ENCODE measurements around the gene FDXR.

FDXR gene

DNA sequence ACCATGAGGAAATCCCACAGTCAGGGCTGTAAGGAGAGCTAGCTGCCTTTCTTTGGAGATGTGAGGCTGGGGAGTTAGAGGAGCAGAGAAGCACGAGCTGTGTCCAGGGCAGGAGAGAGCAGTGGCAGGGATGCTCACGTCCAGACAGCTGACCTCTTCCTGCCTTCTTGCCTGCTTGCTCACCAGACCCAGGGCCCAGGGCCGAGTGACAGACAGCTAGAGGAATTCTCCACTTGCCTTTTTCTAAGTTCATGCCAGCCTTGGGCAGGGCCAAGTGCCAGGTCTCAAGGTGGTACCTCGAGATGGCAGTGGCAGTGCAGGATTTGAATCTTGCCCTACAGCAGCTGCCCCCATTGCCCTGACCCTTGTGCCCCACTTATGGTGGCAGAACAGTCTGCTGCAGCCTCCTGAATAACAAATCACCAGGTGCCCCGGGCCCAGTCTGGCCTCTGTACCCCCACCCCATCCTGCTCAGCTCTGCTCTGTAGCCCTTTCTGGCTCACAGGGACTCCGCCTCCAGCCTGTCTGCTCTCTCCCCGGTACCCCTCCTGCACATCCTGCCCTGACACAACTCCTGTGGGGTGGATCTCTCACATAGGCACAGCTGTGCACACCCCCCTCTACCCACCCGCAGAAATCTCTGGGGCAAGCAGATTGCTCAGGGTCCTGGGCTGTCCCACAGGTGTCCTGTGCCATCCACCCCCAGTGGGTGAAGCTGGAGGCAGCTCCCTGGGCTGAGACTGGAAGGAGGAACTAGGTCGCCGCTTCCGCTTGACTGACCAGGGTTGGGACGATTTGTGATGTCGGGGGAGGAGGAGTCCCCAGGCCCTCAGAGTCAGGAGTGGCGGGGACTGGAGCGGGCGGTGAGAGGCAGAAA lies 39.1 kb downstream of the FDXR start:
- DNase-seq (ENCODE audit: low spot score): no peak

DNA sequence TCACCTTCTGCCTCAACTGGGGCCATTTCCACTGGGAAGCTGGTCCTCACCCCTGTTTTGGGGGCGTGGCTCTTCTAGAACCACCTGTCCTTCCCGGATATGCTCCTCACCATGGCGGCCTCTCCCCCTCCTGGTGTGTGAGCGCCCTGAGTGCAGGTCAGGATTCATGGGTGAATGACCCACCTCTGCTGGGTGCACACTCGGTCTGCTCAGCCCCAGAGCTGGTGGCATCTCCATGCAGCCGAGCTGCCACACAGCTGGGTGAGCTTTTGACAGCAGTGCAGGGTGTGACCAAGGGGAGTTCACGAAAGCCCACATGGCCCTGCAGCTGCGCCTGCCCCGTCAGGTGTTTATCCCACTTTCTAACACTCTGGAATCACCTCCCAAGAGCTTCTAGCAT lies 40.4 kb downstream of the FDXR start:
- no peak for DNase-seq (ENCODE audit: low spot score)

DNA sequence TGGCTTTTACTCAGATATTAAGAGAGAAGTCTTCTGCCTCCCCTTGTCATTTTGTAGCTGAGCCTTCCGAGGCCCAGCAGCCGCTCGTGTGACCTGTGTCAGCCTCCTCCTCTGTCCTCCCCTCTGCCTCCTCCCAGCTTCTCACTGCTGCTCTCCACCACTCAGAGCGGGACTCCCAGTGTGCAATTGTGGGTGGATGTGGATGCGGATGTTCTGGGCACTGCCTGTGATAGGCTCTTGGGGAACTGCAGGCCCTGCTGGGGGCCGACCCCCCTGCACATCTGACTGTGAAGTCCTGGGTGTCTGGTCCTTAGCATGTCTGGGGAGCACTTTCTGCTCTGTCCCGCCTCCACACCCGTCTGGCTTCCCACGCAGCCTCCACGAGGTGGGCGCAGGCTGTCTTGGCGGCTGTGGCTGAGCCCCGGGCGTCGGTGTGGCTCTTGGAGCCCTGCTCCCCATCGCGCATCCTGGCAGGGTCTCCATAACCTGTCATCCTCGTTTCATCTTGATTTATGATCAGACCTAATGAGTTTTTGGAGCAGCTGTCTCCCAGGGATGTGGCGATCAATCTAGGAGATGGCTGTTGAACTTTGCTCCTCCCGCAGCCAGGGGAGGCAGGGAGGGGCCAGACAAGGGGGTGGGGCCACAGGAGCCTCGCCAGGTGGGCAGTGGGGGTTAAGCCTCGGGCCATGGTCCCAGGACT lies 41.2 kb downstream of the FDXR start:
- DNase-seq (ENCODE audit: low spot score): no peak

DNA sequence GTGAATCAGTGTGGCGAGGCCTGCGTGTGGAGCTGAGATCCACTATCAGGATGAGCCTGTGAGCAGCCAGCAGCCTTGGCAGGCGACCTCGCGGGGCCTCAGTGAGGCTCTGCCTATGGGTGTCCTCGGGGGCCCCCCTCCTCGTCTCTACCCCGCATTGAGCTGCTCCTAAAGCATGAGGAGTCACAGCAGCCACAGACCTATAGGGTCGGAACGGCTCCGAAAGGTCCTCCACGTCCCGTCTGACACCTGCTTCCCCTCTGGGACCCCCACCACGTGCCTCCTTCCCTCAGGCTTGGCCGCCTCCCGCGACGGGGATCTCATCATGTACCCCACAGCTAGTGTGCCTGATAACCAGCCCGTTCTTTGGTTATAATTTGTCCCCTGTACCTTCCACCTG lies 41.9 kb downstream of the FDXR start:
- no peak for DNase-seq (ENCODE audit: low spot score)

DNA sequence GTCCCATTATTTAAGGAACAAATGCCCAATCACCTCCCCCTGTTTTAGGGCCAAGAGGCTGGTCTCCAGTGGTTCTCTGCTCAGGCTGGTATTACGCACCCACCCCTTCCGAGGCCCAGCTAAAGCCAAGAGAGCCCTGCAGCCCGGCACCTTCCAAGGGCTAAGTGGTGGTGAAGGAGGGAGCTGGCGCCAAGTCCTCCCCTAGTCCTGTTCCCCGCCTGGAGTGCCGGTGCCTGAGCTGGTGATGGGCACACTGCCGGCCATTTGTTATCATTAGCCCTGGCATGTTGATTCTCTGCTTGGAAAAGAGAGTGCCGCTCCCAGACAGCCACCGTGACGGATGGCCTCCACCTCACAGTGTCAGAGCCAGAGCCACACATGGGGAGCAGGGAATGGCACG lies 45.0 kb downstream of the FDXR start:
- DNase-seq (ENCODE audit: low spot score): no peak

DNA sequence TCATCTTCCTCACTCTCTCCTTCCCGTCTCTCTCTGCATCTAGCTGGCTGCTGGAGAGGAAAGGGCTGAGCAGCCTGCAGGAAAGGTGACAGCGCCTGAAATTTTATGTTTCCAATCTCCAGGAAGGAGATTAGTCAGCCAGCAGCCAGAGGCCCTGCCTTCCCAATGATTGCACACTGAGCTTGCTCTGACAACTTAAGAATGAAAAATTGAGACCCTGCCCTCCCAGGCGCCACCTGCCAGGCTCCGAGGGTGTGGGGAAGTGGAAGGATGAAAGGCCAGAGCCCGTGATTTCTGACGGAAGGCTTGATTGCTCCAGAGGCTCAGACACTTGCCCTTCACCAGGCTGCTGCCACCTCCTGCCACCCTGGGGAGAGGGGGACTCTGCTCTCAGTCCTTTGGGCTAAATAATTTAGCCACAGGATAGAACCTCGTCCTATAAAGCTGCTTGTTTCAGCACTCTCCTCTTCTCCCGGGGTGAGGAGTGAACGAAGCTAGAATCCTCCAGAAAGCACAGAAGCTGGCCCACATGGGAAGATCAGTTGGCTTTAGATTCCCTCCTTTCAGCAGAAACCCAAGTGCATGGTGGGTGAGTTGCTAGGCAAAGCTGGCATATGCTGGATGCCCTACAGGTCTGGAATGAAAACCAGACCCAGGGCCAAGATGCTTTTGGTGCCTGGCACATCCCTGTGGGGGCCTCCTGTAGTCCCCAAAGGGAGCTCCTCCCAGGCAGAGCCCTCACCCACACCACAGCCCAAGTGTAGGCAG lies 46.7 kb downstream of the FDXR start:
- no peak for DNase-seq (ENCODE audit: low spot score)

DNA sequence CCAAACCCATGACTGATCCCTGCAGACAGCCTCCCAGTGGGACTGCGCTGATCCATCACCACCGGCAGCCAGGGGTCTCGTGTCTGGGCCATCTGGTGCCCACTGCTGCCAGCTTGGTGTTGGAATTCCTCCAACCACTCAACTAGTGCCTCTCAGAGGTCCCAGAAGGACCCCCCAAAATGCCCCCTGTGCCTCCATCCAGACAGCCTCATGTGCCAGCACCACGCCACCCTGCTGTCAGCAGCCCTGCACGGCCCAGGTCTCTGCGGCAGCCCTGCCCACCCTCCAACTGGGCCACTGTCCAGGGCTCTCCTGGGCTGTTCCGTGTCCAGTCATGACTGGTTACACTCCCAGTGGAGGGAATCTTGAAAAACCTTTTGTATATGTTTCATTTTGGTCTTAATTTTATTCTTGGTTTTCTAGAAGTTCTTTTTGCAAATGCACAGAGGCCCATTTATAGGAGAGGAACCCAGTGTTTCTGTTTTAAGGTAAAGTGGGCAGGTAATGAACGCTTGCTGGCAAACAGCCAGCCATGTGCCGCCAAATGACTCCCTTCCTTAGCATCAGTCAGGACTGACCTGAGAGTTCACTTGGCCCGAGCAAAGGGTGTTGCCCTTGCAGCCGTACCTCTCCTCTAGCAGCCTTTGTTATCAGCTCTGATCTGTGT lies 47.7 kb downstream of the FDXR start:
- no peak for DNase-seq (ENCODE audit: low spot score)

DNA sequence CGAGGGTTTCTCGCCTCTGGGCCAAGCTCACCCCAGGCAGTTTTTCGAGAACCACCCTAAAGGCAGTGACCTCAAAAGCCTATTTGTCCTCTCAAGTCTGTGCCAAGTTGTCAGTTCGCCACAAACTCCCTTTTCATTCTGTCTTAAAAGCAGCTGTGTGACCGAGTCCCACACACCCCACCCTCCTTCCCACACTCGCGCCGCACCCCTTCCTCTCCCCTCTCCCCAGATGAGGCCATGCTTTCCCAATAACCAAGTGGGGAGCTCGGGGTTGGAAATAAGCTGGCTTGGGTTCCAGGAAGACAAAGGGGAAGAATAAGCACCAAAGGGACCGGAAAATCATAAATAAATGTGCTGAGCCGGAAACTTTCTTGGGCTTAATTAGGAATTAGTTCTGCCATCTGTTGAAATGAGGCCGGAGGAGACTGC lies 49.8 kb downstream of the FDXR start:
- DNase-seq (ENCODE audit: low spot score): no peak

DNA sequence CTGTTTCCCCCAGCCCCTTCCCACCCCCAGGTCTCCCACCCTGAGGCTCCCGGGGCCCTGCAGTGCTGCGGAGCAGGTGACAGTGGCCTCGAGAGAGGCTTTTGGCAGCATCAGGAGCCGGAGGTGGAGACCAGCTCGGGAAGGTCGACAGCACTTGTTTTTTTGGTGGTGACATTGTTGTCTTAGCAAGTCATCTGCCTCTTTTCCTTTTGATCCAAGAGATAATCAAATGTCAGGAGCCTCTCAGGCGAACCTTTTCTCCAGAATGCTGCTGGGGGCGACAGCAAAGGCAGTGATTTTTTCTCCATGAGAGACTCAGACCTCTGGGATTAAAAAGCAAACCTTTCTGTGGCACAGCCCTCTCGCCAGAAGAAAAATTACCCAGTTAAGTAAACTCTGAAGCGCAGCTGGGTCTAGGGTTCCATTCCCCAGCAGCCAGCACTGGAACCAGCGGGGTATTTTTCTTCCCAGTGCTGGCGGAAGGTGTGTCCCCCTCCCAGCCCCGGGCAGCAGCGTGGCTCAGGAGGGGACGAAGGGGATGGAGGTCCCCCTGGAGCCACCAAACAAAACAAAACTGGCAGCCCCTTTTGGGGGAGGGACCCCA lies 50.4 kb downstream of the FDXR start:
- DNase-seq (ENCODE audit: low spot score): no peak

DNA sequence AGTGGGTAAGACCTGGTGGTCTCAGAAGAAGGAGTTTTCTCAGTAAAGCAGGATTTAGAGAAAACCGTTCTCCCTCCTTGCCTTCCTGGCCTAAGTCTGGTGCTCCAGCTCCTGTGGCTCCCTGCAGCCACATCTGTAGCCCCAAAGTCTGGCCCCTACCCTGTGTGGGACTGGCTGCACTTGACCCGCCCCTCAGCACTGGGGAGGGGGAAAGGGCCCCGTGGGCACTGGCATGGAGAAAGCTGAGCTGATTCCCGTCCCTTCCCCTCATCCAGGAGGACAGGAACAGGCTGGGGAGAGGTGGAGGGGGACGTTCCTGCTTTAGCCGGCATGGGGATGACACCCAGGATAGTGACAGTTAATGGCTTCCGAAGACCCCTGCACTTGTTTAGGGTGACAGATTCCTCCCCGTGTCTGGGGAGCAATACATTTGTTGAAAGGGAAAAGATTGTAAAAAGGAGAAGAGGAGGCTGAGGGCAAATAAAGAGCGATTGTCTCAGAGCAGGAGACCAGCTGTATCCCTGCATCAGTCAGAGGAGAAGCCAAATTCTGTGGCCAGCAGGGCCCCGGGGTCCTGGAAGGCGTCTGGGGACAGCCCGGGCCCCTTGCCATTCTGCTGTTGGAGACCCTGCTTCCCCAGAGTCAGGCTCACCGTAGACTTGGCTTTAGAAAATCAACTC lies 51.0 kb downstream of the FDXR start:
- DNase-seq (ENCODE audit: low spot score): no peak

DNA sequence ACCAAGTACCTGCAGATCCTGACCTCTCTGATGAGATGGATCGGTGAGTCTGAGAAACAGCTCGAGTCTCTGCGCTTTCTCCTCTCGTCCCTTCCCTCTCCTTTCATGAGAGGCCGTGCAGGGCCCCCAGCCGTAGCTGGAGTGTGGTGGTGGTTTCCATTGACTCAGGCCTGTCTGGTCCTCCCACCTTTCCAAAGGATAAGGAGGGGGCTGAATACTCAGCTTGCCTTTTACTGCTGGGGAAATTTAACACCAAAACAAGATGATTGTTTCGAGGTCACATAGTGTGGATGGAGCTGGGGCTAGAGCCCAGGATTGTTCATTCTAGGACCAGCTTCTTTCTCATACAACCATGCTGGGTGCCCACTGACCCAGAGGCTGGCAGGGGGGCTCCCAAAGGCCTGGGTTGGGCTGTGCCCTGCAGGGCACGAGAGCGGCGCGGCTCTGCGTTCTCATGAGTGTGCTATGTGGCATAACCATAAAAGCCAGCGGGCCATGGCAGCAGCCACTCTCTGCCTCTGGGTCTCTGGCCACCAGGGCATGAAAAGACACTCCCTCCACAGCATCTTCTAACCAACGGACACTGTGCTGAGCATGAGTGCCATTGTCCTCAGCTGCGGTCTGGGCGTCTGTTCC lies 52.9 kb downstream of the FDXR start:
- DNase-seq (ENCODE audit: low spot score): no peak

DNA sequence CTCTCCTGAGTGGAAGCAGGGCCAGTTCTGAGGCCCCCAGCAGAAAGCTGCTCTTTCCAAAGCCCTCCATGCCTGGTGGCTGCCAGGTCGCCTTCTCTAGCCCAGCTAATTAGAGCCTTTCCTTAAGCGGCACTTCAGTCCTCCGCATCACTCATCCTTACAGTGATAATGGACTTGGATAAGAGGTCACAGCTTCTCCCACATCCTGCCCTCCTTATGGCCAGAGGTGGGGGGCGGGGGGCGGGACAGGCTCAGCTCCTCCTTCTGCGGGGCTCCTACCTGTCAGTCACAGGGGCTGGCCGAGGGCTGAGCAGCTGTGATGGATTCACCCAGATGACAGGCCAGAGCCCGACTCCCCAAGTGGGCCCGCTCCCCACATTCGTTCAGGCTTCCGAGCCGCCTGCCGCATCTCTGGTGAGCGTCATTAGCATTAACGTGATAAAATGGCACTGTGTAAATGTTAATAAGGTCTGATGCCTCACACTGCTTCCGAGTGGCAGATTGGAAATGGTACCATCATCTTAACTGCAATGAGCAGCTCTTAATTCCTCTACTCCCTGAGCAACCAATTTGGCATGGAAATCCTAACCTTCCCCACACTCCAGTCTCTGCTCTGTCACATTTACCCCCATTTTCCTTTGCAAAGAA lies 54.4 kb downstream of the FDXR start:
- DNase-seq (ENCODE audit: low spot score): no peak

DNA sequence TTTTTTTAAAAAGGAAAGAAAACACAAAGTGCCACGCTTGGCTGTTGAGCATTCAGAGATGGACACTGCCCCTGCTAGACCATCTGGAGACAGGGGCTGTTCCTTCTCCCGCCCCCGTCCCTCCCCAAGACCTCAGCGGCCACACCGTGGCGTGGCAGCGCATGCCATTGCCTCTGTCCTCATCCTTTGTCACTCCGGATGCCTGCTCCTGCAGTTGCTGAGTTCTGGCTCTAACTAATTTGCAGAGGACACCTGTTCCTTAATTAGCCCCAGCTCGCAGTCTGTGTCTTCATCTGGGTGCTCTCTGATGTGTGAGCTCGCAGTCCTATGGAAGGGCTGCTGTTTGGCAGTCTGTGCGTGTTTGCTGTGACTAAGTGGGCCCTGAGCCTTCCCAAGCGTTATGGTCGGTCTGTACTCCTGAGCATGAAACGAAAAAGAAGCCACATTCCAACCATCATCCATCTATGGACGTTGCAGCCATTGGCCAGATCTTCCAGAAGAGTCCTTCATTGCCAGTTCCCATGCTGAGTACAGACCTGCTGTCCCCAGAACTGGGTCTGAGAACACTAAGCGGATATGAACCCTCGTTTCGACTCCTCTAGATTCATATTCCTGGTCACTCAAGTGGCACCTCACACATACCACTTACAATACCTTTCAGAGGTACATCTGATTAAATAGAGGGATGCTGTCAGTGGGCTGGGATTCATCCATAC lies 55.7 kb downstream of the FDXR start:
- DNase-seq (ENCODE audit: low spot score): no peak

DNA sequence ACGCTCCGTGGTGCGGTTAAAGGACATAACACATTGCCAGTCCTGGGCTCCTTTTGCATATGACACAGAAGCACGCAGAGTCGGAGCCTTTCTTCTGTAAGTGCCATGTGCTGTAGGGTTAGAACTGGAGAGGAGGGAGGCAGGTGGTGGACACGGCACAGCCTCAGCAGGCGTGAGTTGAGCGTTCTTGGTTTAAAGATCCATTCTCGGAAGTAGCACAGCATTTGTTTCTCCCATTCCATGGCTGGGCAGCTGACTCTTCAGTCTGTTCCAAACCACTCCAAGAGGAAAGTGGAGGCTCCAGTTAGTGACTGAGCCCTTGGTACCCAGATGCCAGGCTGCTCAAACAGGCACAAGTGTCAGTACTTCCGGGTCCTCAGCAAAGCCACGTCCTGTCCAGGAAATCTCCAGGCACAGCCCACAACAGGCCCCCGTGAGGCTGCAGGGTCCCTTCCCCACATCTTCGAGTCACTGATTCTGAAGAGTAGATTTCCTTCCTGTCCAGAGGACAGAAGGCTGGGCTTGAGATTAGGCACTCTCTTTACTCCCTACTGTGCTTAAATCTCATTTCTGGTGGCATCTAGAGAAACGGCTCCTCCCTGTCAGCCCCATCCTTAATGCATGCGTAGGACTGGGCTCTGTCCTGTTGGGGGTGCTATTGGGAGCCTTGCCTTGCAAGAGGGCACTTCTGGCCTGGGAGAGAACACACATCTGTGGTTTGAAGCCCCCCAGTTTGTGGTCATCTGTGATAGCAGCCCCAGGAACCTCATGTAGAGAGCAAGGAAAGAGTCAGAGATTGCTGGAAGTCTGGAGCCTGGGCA lies 57.0 kb downstream of the FDXR start:
- DNase-seq (ENCODE audit: low spot score): no peak

DNA sequence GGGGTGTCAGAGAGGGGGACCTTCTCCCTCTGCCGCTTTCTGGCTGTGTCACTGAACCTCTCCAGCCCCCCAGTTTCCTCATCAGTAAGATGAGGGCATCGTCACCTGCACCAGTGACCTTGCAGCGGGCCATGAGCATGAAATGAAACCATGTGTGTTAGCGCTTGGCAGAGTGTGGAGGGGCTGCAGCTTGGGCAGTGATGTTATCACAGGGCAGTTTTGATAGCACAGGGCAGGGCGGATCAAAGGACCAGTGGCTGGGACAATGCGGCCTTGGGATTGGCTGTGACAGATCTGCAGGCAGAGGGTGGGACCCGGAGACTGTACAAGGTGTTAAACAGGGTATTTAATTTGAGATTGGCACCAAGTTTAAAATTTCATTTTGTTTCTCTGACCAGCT lies 57.7 kb downstream of the FDXR start:
- no peak for DNase-seq (ENCODE audit: low spot score)

DNA sequence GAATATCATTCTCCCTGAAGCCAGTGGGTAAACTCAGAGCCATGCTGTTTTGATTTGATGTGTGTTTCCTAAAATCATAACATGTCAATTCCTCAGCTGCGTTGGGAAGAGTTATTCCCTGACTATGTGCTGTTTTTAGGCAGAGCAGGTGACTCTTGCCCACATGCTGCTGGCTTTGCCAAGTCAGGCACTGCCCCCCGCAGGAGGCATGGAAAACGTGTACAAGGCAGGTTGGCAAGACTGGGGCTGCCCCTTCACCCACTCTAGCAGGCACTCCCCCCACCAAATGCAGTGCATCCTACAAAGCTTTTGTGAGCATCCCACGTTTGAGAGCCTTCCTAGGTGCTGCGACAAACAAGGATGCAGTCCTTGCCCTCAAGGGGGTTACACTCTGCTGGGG lies 58.3 kb downstream of the FDXR start:
- no peak for DNase-seq (ENCODE audit: low spot score)
